DMS 273 treated with DMSO at 0.1 percent for 48 hours (cell line): ENCODE data around the gene THAP4.
A peak's percentile ranks its signal among the peaks of the same experiment; 100 is the strongest.

Source experiments
- DNase-seq: peaks from one replicate; lab custom pipeline; 2025; lab: John Stamatoyannopoulos, UW

Gene THAP4

DNA sequence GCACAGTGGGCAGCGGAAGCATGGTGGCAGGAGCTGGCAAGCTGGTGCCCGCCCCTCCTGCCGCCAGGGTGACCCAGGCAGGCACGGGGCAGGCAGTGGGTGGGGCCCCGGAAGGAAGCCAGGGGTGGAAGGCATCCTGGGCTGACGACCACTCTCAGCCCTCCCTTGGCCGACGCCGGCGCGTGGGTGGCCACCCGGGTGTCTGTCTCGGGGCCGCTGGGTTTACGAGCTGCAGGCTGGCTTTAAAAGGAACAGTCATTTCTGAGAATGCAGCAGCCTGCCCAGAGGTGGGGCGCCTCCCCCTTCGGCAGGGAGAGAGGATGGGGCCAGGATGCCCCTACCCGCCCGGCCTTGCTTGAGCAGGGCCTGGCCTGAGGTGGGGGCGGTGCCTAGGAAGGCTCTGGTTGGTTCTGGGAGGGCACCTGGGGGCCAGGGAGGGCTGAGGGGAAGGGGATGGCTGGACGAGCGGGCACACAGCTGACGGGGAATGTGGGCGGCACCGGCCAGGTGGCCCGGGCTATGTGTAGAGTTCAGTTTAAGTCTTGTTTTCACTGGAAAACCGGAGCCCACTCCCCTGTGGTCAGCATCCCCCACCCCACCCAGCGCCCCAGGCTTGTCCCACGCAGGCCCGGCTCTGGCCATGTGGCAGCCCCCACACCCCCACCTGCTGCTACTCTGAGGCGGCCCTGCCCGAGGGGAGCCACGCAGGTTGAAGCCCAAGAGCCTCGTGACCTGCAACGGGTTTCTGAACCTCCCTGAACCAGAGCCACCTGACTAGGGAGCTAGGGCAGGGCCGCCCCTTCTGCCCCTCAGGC is 72.2 kb downstream of the THAP4 start:
- DNase-seq = no peak

DNA sequence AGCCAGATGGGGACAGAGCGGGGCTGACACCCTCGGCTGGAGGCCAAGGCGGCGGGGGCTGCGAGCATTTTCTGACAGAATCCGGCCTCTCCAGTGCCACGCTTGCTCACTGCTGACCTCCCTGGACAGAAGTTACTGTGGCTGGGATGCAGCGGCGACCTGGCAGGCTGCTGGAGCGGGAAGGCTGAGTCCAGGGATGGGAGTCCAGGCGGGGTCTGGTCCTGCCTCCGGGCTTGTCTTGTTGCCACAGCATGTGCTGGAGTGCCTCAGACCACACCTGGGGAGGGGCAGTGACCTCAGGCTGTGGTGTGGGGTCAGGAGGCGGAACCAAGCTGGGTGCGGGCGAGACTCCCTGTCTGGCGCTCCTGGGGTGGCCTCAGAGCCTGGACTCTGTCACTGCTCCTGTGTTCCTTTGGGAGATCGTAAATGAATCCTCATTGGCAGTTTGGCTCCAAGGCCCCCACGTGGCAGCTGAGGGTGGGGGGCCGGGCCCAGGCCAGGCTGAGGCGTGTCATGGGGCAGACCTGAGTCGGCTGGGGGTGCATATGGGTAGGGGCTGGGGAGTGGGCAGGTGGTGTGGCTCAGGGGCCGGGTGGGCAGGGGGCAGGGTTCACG is 72.9 kb downstream of the THAP4 start:
- no peak for DNase-seq

DNA sequence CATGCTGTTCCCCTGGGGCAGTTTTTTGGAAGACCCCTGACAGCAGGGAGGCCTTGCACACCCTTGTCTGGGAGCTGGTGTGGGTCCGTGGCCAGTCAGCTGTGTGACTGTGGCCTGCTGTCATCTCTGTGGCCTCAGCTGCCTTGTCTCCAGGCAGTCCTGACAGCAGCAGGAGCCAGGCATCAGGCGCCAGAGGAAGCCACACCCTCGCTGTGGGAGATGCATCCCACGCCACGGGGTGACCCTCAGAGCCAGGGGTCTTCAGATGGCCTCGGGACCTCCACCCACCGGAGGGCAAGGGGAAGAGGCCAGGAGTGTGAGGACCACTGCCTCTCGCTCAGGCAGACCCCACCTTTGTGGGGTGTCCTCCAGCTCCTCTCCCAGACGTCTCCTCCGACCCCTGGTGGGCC is 73.4 kb downstream of the THAP4 start:
- no peak for DNase-seq

DNA sequence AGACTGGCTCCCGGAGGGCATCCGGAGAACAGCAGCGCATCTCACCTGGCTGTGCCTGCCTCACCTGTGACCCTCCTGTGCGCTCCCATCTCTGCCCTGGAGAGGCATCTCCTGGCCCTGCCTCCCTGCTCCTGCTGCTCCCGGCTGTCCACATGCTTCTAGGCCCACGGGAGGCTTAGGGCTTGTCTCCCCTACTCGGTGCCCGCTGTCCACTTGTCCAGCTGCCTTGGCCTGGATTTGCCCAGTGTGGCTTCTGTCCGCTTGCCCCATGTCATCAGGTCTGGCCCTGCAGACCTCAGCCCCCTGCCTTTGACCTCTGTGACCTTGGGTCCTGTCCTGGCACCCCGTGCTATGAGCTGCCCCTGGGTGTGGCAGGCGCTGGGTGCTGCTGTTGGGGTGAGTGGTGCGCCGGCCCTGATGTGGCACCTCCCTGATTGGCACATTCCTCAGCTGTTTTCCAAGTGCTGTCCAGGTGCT is 73.9 kb downstream of the THAP4 start:
- no peak for DNase-seq

DNA sequence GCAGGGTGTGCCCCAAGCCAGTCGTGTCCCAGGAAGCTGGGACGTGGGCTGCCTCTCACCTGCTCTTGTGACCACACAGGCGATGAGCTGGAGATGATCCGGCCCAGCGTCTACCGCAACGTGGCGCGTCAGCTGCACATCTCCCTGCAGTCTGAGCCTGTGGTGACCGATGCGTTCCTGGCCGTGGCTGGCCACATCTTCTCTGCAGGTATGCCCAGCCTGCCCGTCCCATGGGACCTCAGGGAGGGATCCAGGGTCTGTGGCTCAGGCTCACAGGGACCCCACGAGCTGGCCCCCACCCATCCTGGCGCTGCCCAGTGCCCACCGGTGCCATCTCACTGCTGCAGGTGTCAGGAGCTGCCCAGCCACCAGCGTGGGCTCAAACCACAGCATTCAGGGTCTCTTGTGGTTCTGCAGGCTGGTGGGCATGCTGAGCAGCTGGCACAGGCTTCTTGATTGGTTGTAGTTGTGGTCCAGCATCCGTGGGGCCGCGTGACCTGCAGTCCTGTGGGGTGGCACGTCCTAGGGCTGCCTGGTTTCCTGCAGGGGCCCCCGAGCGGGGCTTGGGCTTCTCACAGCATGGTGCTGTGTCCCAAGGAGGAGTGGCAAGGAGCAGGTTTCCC is 74.6 kb downstream of the THAP4 start:
- DNase-seq = no peak

DNA sequence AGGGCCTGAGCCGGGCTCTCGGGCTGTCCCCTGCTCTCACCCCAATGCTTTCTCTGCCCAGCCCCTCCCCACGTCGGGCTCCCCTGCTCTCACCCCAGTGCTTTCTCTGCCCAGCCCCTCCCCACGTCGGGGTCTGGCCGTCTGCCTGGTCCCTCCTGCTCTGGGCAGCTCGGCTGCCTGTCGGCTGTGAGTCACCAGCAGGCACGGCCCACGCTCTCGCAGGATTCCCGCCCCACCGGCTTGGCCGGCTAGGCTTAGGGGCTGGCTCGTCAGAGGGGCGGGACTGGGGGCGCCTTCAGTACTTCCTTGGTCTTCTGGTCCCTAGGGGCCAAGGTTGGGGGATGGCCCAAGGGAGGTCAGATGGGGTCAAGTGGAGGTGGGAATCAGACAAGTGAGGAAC is 75.1 kb downstream of the THAP4 start:
- DNase-seq = no peak

DNA sequence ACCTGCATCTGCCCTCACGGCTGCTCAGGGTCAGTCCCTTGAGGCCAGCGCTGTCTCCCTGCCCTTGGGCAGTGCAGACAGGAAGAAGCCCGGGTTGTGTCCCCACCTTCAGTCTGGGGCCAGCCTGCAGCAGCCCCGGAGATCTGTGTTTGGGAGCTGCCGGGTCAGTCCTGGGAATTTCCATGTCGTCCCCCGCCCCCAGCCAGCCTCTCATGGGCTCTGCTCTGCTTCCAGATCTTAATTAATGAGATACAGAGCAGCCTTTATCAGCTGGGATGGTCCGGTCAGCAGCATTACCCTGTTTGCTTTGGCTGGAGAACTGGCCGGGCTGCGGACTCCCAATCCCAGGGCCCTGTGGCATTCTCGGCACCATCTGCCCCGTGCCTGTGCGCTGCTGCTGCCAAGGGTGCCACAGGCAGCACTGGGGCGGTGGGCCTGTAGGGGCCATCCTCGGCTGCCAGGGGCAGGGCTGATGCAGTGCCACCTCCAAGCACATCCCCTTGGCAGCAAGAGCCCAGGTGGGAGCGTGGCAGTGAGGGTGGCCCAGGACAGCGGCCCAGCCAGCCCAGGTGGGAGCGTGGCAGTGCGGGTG is 76.0 kb downstream of the THAP4 start:
- no peak for DNase-seq

DNA sequence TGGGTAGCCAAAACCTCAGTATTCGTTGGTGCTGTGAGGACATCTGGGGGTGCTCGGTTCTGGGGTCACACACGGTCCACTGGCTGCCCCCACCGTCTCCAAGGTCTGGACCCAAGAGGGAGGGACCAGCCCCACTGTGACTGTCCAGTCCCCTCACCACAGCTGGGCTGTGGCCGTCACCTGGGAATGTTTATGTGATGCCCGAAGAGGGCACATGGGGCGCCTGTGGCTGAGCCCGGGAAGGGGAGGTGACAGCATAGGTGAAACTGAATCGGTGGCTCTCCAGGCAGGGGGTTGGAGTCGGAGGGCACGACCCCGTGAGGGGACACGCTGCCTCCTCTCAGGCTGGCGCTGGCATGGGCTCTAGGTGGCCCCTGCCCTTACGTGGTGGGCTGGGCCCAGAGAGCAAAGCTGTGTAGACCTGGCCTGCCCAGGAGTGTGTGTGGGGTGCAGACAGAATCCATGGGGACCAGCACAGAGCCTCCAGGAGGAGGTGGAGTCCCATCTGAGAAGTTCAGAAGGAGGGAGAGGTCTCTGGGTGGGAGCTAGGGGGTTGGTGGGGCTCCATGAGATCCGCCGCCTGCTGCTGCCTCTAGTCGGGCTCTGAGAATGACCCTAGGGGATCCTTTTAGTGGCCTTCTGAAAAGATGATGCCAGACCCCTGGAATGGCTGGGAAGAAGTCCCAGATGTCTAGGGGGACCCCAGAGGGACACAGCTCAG is 76.6 kb downstream of the THAP4 start:
- DNase-seq = no peak

DNA sequence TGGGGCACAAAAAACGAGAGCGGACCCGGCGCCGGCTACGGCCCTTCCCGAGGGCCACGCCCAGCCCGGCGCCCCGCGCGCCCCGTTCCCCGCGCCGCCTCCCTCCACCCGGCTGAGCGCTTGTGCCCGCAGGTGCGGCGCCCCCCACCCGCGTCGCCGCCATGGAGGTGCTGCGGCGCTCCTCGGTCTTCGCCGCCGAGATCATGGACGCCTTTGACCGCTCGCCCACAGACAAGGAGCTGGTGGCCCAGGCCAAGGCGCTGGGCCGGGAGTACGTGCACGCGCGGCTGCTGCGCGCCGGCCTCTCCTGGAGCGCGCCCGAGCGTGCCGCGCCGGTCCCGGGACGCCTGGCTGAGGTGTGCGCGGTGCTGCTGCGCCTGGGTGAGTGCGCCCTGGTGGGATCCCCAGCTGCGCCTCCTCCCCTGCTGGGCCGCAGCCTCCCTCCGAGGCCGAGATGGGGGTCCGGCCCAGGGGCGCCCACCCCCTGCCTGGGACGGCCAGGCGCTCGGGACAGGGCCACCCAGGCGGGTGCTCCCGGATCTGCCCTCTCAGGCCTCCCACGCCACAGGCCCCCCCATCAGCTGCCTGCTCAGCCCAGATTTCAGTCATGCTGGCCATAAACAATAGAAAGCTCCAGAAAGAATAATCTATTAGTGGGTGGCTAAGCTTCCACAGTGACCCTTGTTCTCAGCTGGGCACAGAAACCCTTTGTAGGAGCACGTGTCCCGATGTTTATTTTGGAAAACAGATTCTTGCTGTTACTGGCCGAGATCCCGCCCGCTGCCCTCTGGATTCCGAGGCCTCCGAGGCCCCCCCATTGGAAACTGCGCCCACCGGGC is 77.4 kb downstream of the THAP4 start:
- DNase-seq = no peak

DNA sequence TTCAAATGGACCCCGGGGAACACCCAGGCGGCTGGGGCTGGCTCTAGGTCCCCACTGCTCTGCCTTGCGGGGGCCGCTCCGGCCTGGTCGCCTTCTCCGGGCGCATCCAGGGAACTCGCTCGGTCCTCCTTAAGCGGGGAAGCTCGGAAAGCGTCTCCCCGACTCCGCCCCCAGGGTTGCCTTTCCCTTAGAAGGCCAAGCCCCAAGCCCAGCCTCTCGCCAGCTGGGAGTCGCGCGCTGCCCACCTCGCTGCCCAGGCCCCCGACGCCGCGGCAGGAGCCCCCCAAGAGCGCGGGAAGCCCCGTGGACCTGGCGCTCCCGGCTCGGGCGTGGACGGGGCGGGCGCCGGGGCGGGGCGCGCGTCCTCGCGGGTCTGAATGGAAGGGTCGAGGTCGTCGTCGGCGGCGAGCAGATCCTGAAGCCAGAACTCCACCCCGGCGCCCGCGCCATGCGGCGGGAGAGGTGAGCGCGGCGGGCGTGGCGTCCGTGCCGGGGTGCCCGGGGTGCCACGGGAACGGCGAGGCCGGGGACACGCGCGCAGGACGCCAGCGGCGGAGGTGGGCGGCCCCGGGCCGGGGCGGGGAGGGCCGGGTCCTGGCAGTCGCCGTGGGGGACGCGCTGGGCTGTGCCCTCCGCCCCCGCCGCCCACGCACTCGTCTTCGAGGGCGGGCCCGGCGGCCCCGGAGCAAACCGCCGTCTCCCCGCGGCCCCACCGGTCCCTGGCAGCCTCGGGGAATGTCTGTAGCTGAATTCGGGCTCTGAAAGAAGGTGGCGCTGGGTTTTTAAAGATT is 78.2 kb downstream of the THAP4 start, which contains the start of gene BOK:
TSS of gene BOK (plus strand) at position 214 of the 791 bp plus-strand sequence. CDS start 739 bp downstream, outside the sequence.
- no peak for DNase-seq

DNA sequence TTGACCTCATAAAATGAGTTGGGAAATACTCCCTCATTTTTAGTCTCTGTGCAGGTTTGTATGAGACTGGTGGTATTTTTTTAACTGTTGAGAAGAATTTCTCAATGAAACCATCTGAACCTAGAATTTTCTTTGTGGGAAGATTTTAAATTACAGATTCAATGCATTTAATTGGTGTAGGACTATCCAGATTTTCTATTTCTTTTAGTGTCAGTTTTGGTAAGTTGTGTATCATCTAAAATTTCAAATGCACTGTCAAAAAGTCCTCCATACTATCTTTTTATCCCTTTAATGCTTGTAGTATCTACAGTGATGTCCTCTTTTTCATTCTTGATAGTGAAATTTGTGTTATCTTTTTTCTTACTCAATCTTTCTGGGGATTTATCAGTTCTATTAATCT is 80.2 kb downstream of the THAP4 start:
- DNase-seq = no peak

DNA sequence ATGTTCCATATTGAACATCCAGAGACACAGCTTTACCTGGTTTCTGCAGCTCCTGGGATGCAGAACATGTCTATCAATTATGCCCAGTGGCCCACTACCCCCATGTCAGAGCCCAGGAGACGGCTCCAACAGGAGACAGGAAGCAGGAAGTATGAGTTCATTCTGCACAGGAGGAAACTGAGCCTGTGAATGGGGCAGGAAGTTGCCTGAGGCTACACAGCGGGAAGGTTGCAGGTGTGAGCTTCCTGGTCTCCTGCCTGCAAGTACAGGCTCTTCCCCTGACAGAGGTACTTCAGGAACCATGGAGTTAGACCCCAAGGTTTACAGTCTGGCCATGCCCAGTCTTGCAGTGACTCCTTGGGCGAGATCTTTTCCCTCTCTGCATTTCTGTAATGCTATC is 81.2 kb downstream of the THAP4 start:
- no peak for DNase-seq

DNA sequence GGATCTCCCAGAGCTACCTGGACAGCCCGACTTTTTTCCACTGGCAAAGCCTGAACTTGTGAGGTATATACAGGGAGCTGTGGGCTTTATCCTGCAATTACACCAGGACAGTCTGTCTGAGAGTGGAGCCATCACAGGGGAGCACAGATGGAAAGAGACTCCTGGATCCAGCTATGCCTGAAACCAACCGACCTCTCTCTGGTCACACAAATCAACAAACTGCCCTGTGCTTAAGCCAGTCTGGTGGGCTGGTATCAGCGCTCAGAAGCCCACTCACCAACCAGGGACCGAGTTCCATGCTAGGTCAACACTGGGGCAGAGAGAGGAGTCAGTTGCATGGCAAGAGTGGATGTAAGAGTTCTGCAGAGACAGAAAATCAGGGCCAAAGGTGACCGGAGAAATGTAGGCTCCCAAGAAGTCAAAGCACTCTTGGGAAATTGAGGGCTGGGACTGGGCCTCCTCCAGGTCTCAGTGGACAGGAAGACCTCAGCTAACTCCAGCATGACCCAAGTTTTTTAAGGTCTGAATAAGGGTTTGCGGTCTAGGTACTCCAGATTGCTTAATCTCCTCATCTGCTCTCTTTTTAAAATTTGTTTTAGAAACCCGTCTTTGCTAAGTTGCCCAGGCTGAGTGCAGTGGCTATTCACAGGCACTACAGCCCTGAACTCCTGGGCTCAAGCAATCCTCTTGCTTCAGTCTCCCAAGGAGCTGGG is 82.2 kb downstream of the THAP4 start:
- DNase-seq = no peak

DNA sequence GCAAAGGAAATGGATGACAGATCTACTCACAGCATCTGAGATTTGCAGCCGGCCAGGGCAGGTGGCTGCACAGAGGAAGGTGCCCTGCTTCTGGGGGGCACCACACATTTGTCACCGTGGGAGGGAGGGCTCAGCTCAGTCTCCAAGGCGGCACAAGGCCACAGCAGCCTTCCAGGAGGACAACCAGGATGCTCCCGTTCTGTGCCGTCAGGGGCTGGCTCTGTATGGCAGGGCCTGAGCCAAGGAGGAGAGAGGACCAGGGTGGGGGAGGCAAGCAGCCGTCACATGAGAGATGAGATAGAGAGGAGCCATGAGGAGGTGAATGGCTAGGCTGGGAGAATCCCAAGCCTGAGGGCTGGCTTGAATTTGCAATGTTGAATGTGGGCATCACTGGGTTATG is 83.0 kb downstream of the THAP4 start:
- no peak for DNase-seq

DNA sequence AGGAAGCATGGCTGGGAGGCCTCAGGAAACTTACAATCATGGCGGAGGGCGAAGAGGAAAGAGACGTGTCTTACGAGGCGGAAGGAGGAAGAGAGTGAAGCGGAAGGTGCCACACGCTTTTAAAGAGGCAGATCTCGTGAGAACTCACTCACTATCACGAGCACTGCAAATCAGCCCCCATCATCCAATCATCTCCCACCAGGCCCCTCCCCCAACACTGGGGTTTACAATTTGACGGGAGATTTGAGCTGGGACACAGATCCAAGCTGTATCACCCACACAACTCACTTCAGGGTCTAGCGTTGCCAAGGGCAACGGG is 83.5 kb downstream of the THAP4 start:
- no peak for DNase-seq

DNA sequence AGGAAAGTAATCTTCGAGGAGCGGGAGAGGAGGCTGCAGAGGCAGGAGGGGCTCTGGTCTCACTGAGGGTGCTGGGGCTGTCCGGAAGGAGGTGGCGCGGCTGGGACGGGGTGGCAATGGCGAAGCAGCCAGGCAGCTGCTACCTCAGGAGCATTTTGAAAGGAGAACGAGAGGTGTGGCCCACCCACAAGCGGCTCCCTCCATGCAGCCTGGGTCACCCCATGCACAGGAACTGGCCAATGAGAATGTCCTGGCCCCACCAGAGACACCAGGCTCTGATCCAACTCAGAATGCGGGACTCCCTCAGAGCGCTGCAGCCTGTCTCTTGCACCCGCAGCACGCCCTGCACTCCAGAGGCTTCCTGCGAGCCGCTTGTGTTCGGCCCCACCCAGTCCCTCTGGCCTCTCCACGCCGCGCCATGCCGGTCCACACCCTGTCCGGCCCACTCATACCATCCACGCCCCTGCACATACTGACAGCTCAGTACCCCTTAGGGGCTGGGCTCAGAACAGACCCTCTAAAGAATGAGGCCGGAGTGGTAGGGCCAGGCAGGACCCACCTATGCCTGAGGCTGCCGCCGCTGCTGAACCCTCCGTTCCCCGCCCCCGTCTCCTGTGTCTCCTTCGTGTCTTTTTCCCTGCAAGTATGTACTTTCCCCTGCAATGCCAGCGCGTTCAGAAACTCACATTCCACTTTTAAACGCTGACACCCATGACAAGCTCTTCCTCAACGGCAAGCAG is 84.8 kb downstream of the THAP4 start:
- DNase-seq = no peak

DNA sequence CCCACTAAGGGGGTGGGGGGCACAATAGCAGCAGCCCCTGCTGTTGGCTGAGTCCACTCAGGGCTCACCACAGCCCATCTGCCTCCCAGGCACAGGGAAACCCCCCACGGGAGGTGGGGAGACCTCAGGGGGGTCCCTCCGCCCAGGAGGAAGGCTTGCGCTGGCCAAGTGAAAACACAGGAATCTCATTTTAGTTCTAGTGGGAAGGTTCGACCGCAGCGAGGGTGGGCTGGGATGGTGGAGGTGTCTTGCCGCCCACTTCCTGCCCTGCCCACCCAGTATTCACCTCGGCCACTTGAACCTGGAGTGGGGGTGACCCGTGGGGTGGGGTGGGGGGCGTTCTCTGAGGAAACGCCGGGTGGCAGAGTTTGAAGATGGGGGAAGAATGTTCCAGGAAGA is 85.4 kb downstream of the THAP4 start:
- DNase-seq = no peak

DNA sequence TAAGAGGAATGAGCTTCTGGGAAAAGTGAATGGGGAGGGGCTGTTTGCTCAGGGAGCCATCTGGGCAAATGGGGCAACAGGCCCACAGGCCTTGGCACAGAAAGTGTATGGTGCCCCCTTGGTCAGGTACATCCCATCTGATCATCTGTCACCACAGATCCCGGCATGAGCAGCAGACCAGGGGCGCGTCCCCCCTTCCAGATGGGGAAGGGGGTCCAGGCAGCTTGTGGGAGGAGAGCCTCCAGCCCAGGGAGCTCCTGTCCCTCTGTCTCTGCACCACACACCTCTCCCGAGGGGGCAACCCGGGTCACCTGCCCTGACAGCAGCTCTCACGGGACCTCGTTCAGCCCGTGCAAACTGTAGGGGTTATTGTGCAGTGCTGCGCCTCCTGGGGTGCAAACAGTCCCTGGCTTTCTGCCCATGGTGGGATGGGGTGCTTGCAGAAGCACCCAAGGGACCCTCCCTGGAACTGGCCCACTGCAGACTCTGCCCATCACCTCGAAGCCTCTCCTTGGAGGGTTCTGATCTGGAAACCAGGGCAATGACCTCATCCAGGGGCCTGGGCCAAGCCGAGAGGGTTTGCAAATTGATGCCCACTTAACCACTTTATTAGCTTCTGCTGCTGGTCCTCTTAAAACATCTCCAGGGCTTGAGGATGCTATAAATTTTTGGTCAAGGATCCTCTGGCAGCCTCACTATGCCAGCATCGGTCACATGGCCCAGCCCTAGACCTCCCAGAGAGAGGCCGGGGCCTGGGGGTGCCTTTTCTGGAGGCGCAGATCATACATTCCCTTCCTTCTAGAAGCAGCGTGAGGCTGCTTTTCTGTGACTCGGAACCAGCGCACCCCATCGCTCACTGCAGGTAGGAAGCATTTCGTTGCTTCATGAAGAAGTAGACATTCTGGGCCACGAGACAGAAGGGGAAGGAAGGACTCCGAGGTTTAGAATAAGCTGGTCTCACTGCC is 86.1 kb downstream of the THAP4 start:
- DNase-seq = peak; percentile 15
